H1 (cell line): ENCODE measurements around the gene TRABD2A. TPM values are rescaled to one million over a fixed set of nuclear protein-coding genes. Genes with fewer than 3 reads are reported as not detected.

Source experiments
- EZH2 ChIP-seq: fragments of 200-600 bp; sonication (generic); IDR thresholded peaks from 2 replicates; pipeline ENCODE4 v1.7.1; 2012; ENCODE audit warnings: low read depth, mild to moderate bottlenecking, moderate library complexity, low read length, inconsistent platforms; ENCODE audit not compliant: severe bottlenecking
- HDAC6 ChIP-seq: IDR thresholded peaks from one replicate; pipeline ENCODE4 v1.7.1; 2012; ENCODE audit warnings: low read depth, mild to moderate bottlenecking, inconsistent platforms, low read length, moderate library complexity
- KDM1A ChIP-seq: fragments of 200-600, 300-600 bp; sonication (generic); IDR thresholded peaks from 2 replicates; pipeline ENCODE4 v1.7.1; 2016; ENCODE audit warnings: mild to moderate bottlenecking, low read length, borderline replicate concordance
- KDM5A ChIP-seq: fragments of 200-600 bp; IDR thresholded peaks from 2 replicates; pipeline ENCODE4 v1.7.1; 2012; ENCODE audit warnings: mild to moderate bottlenecking, low read length, inconsistent platforms, mixed read lengths
- RXRA ChIP-seq: IDR thresholded peaks from 2 replicates; pipeline ENCODE4 v1.6.1; 2011; ENCODE audit warnings: low read depth, mild to moderate bottlenecking, low read length, moderate library complexity; ENCODE audit not compliant: insufficient read depth
- SUZ12 ChIP-seq: fragments of 200-600 bp; sonication (generic); IDR thresholded peaks from 2 replicates; pipeline ENCODE4 v1.6.1; 2012; ENCODE audit warnings: mild to moderate bottlenecking, inconsistent platforms, low read length, moderate library complexity, mixed read lengths
- TAF7 ChIP-seq: optimal IDR thresholded peaks from 2 replicates; pipeline ENCODE3; 2011; ENCODE audit warnings: low read depth, mild to moderate bottlenecking, inconsistent platforms, low read length, moderate library complexity, borderline replicate concordance
- polyA plus RNA-seq, 7 experiments: library from polyadenylated mRNA; depleted of rRNA in 3 of 7; stranded (reverse) in 5 of 7; unstranded in 2 of 7; fragments of >200 nt in 5 of 7; fragments of 200-250 nt in 2 of 7; gene quantifications; 1 replicate in 5 of 7; 2 replicates in 1 of 7; 4 replicates in 1 of 7; pipeline versions ENCODE4 v1.2.1 to v1.2.3, GENCODE V29; 2011 to 2013; ENCODE audit warnings: missing spikeins in 2 of 7, mixed read lengths in 2 of 7
- total RNA-seq: library from RNA; stranded (reverse); fragmentation: NEBNext Ultra II Directional; extraction: Animal tissue kit (Norgen Biotek cat#: 25700); gene quantifications from 2 replicates; pipeline ENCODE4 v1.2.1, GENCODE V29; 2021

The TRABD2A gene
- total and polyA plus RNA-seq, 2 of the 8 experiments (the other 6 are each of a cell fraction or from before 2014, with no cell fraction given): 17.3 to 18.6 TPM

GRCh38 chr2:84886791-84887190 is 5.9 kb upstream of the TRABD2A start (continued):
- TF ChIP-seq EZH2 (no peak), SUZ12 (no peak), KDM5A (no peak), RXRA (no peak), KDM1A (no peak), HDAC6 (no peak), TAF7 (no peak)
